ENCODE data around the gene CCL5. TPM values are rescaled to one million over a fixed set of nuclear protein-coding genes. Genes with fewer than 3 reads are reported as not detected.

Gene CCL5
- polyA plus RNA-seq, 2 of the 4 experiments (the other 2 are of a cell fraction) = 0.12 to 0.31 TPM

- H3K4me2 ChIP-seq = no peak overlapping the region
- POLR2A ChIA-PET = no interaction called here
- 87% methylated on average over 9 of the region's 9 CpGs for WGBS (ENCODE audit: missing lambda C conversion rate)
- no peak overlapping the region for H3K4me3 ChIP-seq
- DNase-seq (ENCODE audit: low read depth in 1 of 2, low spot score in 1 of 2) (no peak), ATAC-seq (no peak), FAIRE-seq (no peak)
- TF ChIP-seq ELK1 (IDR thresholded peaks at IDR 0.05; ENCODE audit: low read depth, low read length) = no peak
- no peak for TF ChIP-seq CHD4 (IDR thresholded peaks at IDR 0.05; ENCODE audit: borderline replicate concordance)
- TF ChIP-seq EP300 (IDR thresholded peaks at IDR 0.05) = no peak
- TF ChIP-seq PBX3 (IDR thresholded peaks at IDR 0.05) = no peak
- no peak for TF ChIP-seq TFCP2L1 (CRISPR knock-in tag; IDR thresholded peaks at IDR 0.05)
- TF ChIP-seq KDM5A (IDR thresholded peaks at IDR 0.05) = no peak
- TF ChIP-seq KDM1A (IDR thresholded peaks at IDR 0.05; ENCODE audit: low read depth) = no peak
- no peak for TF ChIP-seq HOXB13 (CRISPR knock-in tag; IDR thresholded peaks at IDR 0.05; ENCODE audit: low read depth)
- TF ChIP-seq MAFK (IDR thresholded peaks at IDR 0.05; ENCODE audit: partially characterized antibody) = no peak
- no peak for TF ChIP-seq CEBPB (IDR thresholded peaks at IDR 0.05)
- no peak for TF ChIP-seq ESRRA (IDR thresholded peaks at IDR 0.05; ENCODE audit: borderline replicate concordance, low read length)
- no peak for TF ChIP-seq NFE2L2 (conservative IDR thresholded peaks at IDR 0.05; ENCODE audit: low read length)
- no peak for TF ChIP-seq ZFP36 (IDR thresholded peaks at IDR 0.05; ENCODE audit: borderline replicate concordance, partially characterized antibody)
- TF ChIP-seq RAD21 (conservative IDR thresholded peaks at IDR 0.05 in 1 of 2, IDR thresholded peaks at IDR 0.05 in 1 of 2) = no peak
- TF ChIP-seq HES2 (IDR thresholded peaks at IDR 0.05) = no peak
- TF ChIP-seq HOXA7 (CRISPR knock-in tag; IDR thresholded peaks at IDR 0.05) = no peak
- TF ChIP-seq CTCF (IDR thresholded peaks at IDR 0.05) = no peak
- TF ChIP-seq NR3C1 (IDR thresholded peaks at IDR 0.05) = no peak
- H3K27ac ChIP-seq = no peak overlapping the region
- no peaks in the 10 kb centered on the region for H3K9me3 ChIP-seq
- H3K4me1 ChIP-seq = peaks cover 20% of the 10 kb centered on the region
- CTCF ChIA-PET = interaction anchor here (0.7 to 2.1 kb wide), 6 partner anchors 8 to 741 kb away, joined by 3 to 6 read pairs (median 4); no protein-coding TSS in a partner anchor
Measured at GRCh38 chr17:35901631-35902175, 21.5 kb upstream of the CCL5 start.

GRCh38 chr17:35900708-35901480 lies 20.7 kb upstream of the CCL5 start:
- TF ChIP-seq EHF (CRISPR knock-in tag; IDR thresholded peaks at IDR 0.05) (no peak), ELK1 (IDR thresholded peaks at IDR 0.05; ENCODE audit: low read depth, low read length) (no peak), ESRRA (IDR thresholded peaks at IDR 0.05; ENCODE audit: borderline replicate concordance, low read length) (no peak), CHD4 (IDR thresholded peaks at IDR 0.05; ENCODE audit: borderline replicate concordance) (no peak), TP53 (CRISPR knock-in tag; IDR thresholded peaks at IDR 0.05) (no peak), CEBPB (IDR thresholded peaks at IDR 0.05) (no peak), ZC3H11A (IDR thresholded peaks at IDR 0.05) (no peak), E2F6 (IDR thresholded peaks at IDR 0.05; ENCODE audit: borderline replicate concordance, low read depth) (no peak), KDM1A (IDR thresholded peaks at IDR 0.05; ENCODE audit: low read depth) (no peak), NFE2L2 (conservative IDR thresholded peaks at IDR 0.05; ENCODE audit: low read length) (no peak), GATA3 (IDR thresholded peaks at IDR 0.05; ENCODE audit: borderline replicate concordance) (no peak), HOXB13 (CRISPR knock-in tag; IDR thresholded peaks at IDR 0.05; ENCODE audit: low read depth) (no peak), SMC3 (IDR thresholded peaks at IDR 0.05) (no peak), RCOR1 (IDR thresholded peaks at IDR 0.05; ENCODE audit: low read depth, low read length) (no peak)
- FAIRE-seq (no peak), ATAC-seq (peak in 1 of 2 experiments; percentile 37; a peak in 3 of 6 replicates), DNase-seq (ENCODE audit: low read depth in 1 of 2, low spot score in 1 of 2) (no peak)
- ChIA-PET CTCF (interaction anchor here (0.7 to 2.1 kb wide), 7 partner anchors 9 to 742 kb away, joined by 3 to 6 read pairs (median 3); no protein-coding TSS in a partner anchor), POLR2A (no interaction called here)
- Histone ChIP-seq H3K4me2 (0 out of 3 replicates have a peak overlapping the region, but pooled peaks have one; percentile 14), H3K9me3 (no peaks in the 10 kb centered on the region), H3K4me3 (no peak overlapping the region), H3K4me1 (peaks cover 20% of the 10 kb centered on the region), H3K27ac (no peak overlapping the region)
- WGBS (ENCODE audit: missing lambda C conversion rate) = 49% methylated on average over 11 of the region's 11 CpGs

Measured in A549 (cell line).